Lung (tissue), 12 donors: ENCODE measurements around the gene SUPT3H. TPM values are rescaled to one million over a fixed set of nuclear protein-coding genes. Genes with fewer than 3 reads are reported as not detected.

Source experiments
- ATAC-seq: fragments of 200-7000 bp; cut with Tn5 transposase; one replicate; pipeline ENCODE4 v1.9.1; 2020; ENCODE audit warnings: moderate number of reproducible peaks; ENCODE audit not compliant: insufficient read depth, low FRiP score
- DNase-seq, 3 donors: peaks; one replicate each; pipeline ENCODE4 v3.0.0-alpha.2; 2013 to 2017
- H3K27ac ChIP-seq, 2 donors: one replicate each; pipeline ENCODE4 v1.5.1; 2013; ENCODE audit warnings: mild to moderate bottlenecking in 2 of 2, moderate library complexity in 2 of 2, control low read depth in 1 of 2, inconsistent platforms in 1 of 2, low read depth in 1 of 2, low read length in 1 of 2
- H3K27me3 ChIP-seq, 3 donors: one replicate each; pipeline ENCODE4 v1.5.1; 2013; ENCODE audit warnings: low read length in 2 of 3; ENCODE audit not compliant: control insufficient read depth in 3 of 3, insufficient read depth in 3 of 3
- H3K36me3 ChIP-seq, 4 donors: one replicate each; pipeline ENCODE4 v1.5.1; 2013; ENCODE audit warnings: low read length in 4 of 4, mild to moderate bottlenecking in 1 of 4, moderate library complexity in 1 of 4; ENCODE audit not compliant: control insufficient read depth in 4 of 4, insufficient read depth in 4 of 4
- H3K4me1 ChIP-seq, 5 donors: one replicate each; pipeline ENCODE4 v1.5.1; 2013; ENCODE audit warnings: low read length in 5 of 5, mild to moderate bottlenecking in 2 of 5, moderate library complexity in 1 of 5; ENCODE audit not compliant: control insufficient read depth in 5 of 5, insufficient read depth in 5 of 5
- H3K4me3 ChIP-seq: one replicate; pipeline ENCODE4 v1.5.1; 2013; ENCODE audit warnings: mild to moderate bottlenecking, control low read depth, moderate library complexity
- H3K9ac ChIP-seq, 2 donors: one replicate each; pipeline ENCODE4 v1.5.1; 2013; ENCODE audit warnings: low read length in 2 of 2, control low read depth in 1 of 2; ENCODE audit not compliant: insufficient read depth in 1 of 2
- H3K9me3 ChIP-seq, 4 donors: one replicate each; pipeline ENCODE4 v1.5.1; 2013; ENCODE audit warnings: low read length in 3 of 4, mild to moderate bottlenecking in 1 of 4, moderate library complexity in 1 of 4; ENCODE audit not compliant: control insufficient read depth in 4 of 4, insufficient read depth in 3 of 4
- CTCF ChIP-seq: IDR thresholded peaks from 2 replicates; pipeline ENCODE4 v1.5.1; 2012; ENCODE audit warnings: mild to moderate bottlenecking; ENCODE audit errors: control extremely low read depth, extremely low read depth
- WGBS, 2 donors: extraction: QIAGEN DNeasy Blood & Tissue Kit; methylation state at CpG; one replicate each; pipeline ENCODE4 v1.1.7; 2013; 5-methylcytosine and 5-hydroxymethylcytosine counted together
- polyA plus RNA-seq, 2 donors: library from polyadenylated mRNA; stranded (reverse); fragments of 200-250 nt; gene quantifications; one replicate each; pipeline ENCODE4 v1.2.1, GENCODE V29; 2013
- total RNA-seq, 2 donors: library from RNA; depleted of rRNA in 1 of 2; stranded (reverse); fragments of >200 nt in 1 of 2; gene quantifications; one replicate each; pipeline ENCODE4 v1.2.1, GENCODE V29; 2014 to 2021
- donor health status: control.
- donor health status: control.
- donor health status: Bipolar disorder and iron deficiency.
- donor health status: healthy.
- donor health status: DM: yes; HTN: yes; CAD: no.

Gene SUPT3H
- total and polyA plus RNA-seq, 4 donors = 5.2 to 17.4 (median 8.2) TPM

- ATAC-seq (no peak), DNase-seq (no peak)
- WGBS, 2 donors = 92 to 93% methylated on average over 5 of the region's 5 CpGs
- no peaks in the 10 kb centered on the region for H3K9me3 ChIP-seq
- no peaks in the 10 kb centered on the region for H3K27me3 ChIP-seq
- H3K4me1 ChIP-seq = peaks cover 0 to 10% (median 0%) of the 10 kb centered on the region in 5 donors
- no peak overlapping the region for H3K9ac ChIP-seq
- no peaks in the 10 kb centered on the region for H3K36me3 ChIP-seq
- H3K4me3 ChIP-seq = no peak overlapping the region
- no peak overlapping the region for H3K27ac ChIP-seq
- TF ChIP-seq CTCF = no peak
Observed at GRCh38 chr6:44808148-44808547, 569.6 kb downstream of the SUPT3H start.

DNA sequence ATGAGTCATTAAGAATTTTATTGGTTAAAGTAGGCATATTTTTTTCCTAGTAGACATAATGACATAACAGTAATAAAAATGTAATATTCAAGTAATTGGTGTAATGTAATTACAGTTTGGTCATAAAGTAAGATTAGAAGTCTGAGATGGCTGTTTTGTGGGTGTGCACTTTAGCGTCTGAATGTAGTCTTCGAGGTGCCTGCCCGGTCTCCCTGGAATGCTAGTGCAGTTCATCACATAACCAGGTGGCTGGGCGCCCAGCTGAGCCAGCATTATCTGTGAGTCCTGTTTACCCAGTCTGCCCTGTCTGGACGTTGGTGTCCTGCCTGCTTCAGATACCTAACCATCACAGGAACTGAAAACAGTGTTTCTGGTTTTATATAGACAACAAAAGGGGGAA, 571.1 kb downstream of the SUPT3H start:
- Histone ChIP-seq H3K27me3 (no peaks in the 10 kb centered on the region), H3K27ac (no peak overlapping the region), H3K4me1 (peaks cover 0 to 10% (median 0%) of the 10 kb centered on the region in 5 donors), H3K36me3 (no peaks in the 10 kb centered on the region), H3K9me3 (peaks cover 0 to 1% (median 0%) of the 10 kb centered on the region in 4 donors), H3K9ac (no peak overlapping the region), H3K4me3 (no peak overlapping the region)
- no peak for ATAC-seq
- 77 to 90% methylated on average over 5 of the region's 5 CpGs for WGBS, 2 donors
- DNase-seq = no peak
- TF ChIP-seq CTCF = no peak

DNA sequence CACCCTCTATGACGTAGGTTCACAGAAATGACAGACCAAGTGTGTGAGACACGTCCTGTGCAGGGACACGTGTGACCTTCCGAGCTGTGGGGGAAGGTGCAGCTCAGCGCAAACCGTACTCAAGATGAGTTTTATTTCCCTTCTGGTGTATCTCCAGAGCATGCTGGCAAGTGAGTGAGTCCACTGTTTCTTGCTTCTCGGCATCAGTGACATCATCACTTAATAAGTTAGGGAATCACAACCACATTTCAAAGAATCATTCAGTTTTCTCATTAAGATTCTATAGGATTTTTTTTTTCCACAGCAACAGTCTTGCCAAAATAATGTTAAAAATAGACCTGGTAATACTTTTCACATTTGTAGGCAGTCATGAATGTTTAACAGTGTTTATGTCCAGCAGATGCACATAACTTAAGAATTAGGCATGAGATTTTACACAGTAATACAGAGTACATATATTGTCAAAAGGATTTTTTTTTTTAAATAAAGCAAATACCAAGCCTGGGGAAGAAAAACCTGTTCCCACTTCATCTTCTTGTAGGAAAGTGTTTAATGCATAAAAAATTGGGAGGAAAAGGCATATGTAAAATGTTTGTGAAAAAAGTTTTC, 572.4 kb downstream of the SUPT3H start:
- Histone ChIP-seq H3K9ac (no peak overlapping the region), H3K9me3 (peaks cover 0 to 3% (median 0%) of the 10 kb centered on the region in 4 donors), H3K27ac (no peak overlapping the region), H3K4me1 (peaks cover 0 to 12% (median 9%) of the 10 kb centered on the region in 5 donors), H3K4me3 (no peak overlapping the region), H3K27me3 (no peaks in the 10 kb centered on the region), H3K36me3 (no peaks in the 10 kb centered on the region)
- TF ChIP-seq CTCF = no peak
- ATAC-seq (no peak), DNase-seq (peak in 2 of 3 donors; percentile 32 to 38)
- WGBS, 2 donors = 60 to 85% methylated on average over 7 of the region's 7 CpGs
